ENCODE measurements around the gene SLC9A7. TPM values are rescaled to one million over a fixed set of nuclear protein-coding genes. Genes with fewer than 3 reads are reported as not detected.

The SLC9A7 gene
- total and polyA plus RNA-seq, 3 donors from 2014 or later: 2.6 to 8.1 (median 7.4) TPM

DNA sequence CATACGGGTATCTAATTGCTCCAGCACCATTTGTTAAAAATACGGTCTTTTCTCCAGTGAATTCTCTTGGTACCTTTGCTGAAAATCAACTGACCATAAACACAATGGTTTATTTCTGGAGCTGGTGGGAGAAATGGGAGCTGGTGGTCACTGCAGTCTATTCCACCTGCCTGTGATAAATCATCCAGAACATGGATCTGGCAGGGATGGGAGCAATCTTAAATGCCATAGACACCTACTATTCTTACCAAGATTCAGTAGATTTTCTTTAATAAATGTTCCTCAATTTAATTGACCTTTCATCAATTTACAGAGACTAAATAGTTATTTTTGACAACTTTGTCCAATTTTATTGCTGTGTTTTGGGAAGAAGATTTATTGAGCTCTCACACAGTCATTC is 68.1 kb downstream of the SLC9A7 start:
- TF ChIP-seq POLR2A (IDR thresholded peaks at IDR 0.05): no peak
- TF ChIP-seq, protein P1, sequence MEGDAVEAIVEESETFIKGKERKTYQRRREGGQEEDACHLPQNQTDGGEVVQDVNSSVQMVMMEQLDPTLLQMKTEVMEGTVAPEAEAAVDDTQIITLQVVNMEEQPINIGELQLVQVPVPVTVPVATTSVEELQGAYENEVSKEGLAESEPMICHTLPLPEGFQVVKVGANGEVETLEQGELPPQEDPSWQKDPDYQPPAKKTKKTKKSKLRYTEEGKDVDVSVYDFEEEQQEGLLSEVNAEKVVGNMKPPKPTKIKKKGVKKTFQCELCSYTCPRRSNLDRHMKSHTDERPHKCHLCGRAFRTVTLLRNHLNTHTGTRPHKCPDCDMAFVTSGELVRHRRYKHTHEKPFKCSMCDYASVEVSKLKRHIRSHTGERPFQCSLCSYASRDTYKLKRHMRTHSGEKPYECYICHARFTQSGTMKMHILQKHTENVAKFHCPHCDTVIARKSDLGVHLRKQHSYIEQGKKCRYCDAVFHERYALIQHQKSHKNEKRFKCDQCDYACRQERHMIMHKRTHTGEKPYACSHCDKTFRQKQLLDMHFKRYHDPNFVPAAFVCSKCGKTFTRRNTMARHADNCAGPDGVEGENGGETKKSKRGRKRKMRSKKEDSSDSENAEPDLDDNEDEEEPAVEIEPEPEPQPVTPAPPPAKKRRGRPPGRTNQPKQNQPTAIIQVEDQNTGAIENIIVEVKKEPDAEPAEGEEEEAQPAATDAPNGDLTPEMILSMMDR (IDR thresholded peaks at IDR 0.05): no peak
- intact Hi-C loops (cut with DNase I; ENCODE audit: low total_unique reads): no loop called here
- no peaks in the 10 kb centered on the region for H3K36me3 ChIP-seq (ENCODE audit: low read depth, missing control alignments)

DNA sequence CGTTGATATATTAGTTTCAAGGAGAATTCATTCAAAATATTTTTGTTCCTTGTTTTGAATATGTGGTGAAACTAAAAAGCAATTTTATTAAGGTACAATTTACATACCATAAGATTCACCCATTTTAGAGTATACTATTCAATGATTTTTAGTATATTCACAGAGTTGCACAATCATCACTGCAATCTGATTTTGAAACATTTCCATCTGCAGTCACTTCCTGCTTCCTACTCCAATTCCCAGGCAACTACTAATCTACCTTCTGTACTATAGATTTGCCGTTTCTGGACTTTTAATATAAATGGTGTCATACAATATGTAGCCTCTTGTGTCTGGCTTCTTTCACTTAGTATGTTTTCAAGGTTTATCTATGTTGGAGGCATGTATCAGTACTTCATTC is 71.3 kb downstream of the SLC9A7 start:
- no peak for DNase-seq
- H3K4me3 ChIP-seq: no peak overlapping the region
- H3K27me3 ChIP-seq: no peaks in the 10 kb centered on the region
- H3K36me3 ChIP-seq (ENCODE audit: low read depth, missing control alignments): no peaks in the 10 kb centered on the region
- H3K9me3 ChIP-seq: no peaks in the 10 kb centered on the region
- intact Hi-C loops (cut with DNase I; ENCODE audit: low total_unique reads): no loop called here
- WGBS, 2 donors: 71 to 77% methylated on average over 2 of the region's 2 CpGs
- TF ChIP-seq, protein P1 (IDR thresholded peaks at IDR 0.05): no peak
- no peak for TF ChIP-seq POLR2A (IDR thresholded peaks at IDR 0.05)
- H3K27ac ChIP-seq: no peak overlapping the region
- no peaks in the 10 kb centered on the region for H3K4me1 ChIP-seq

More for the DNA sequence above, 68.1 kb downstream of the SLC9A7 start:
- Histone ChIP-seq H3K4me1 (no peaks in the 10 kb centered on the region), H3K4me3 (no peak overlapping the region), H3K27me3 (no peaks in the 10 kb centered on the region), H3K9me3 (no peaks in the 10 kb centered on the region), H3K27ac (no peak overlapping the region)
- 95 to 96% methylated on average over 2 of the region's 2 CpGs for WGBS, 2 donors
- DNase-seq: no peak

DNA sequence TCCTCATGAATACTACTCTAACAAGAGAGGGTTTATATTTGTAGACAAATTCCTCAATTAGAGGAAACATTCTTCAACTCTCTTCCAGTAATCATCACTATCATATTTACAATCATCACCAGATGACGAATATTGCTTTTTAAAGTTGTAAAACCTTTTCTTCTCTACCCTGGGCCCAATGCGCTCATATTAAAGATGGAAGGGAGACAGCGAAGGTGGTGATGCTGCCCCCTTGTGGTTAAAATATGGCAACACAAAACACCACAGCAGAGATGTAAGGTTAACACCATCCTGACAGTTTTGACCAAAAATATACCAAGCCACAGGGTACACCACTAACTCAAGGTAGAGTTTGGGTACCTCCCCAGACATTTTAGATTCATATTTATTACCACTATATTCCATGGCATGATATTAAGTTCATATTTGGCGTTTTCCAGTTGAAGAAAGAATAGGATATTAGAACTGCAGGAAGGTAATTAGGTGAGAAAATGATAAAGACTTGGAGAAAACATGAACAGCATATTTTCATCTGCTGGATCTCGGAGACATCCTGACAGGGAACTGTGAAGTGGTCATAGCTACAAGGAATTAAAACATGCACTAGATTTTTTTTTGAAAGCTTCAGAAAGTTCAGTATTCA is 72.8 kb downstream of the SLC9A7 start:
- 36 to 40% methylated on average over 5 of the region's 5 CpGs for WGBS, 2 donors
- intact Hi-C loops (cut with DNase I; ENCODE audit: low total_unique reads): no loop called here
- DNase-seq: peak; percentile 30

DNA sequence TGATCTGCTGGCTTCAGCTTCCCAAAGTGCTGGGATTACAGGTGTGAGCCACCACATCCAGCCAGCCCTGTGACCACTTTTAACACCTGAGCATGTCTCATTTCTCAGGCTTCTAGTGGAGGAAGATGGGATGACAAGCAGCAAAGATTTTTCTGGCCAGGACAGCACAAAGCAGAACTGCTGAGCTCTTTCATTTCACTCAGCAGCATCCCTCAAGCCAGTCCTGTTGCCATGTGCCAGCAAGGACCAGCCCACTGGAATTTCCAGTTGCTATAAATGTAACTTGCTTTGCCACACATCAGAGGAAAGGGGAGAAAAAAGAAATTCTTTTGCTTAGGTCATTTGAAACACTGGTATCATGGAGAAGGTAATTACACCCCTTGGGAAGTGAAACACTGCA is 75.9 kb downstream of the SLC9A7 start:
- intact Hi-C loops (cut with DNase I; ENCODE audit: low total_unique reads): no loop called here
- no peak for DNase-seq
- Histone ChIP-seq H3K36me3 (ENCODE audit: low read depth, missing control alignments) (no peaks in the 10 kb centered on the region), H3K27me3 (no peaks in the 10 kb centered on the region), H3K4me3 (no peak overlapping the region), H3K9me3 (no peaks in the 10 kb centered on the region), H3K4me1 (no peaks in the 10 kb centered on the region), H3K27ac (no peak overlapping the region)
- no peak for TF ChIP-seq POLR2A (IDR thresholded peaks at IDR 0.05)
- TF ChIP-seq, protein P1 (IDR thresholded peaks at IDR 0.05): no peak

More for the DNA sequence above, 72.8 kb downstream of the SLC9A7 start:
- Histone ChIP-seq H3K9me3 (no peaks in the 10 kb centered on the region), H3K36me3 (ENCODE audit: low read depth, missing control alignments) (no peaks in the 10 kb centered on the region), H3K27ac (no peak overlapping the region), H3K27me3 (no peaks in the 10 kb centered on the region), H3K4me3 (no peak overlapping the region), H3K4me1 (no peaks in the 10 kb centered on the region)
- TF ChIP-seq, protein P1 (IDR thresholded peaks at IDR 0.05): peak in 2 of 3 experiments; percentile 58 to 64
- no peak for TF ChIP-seq POLR2A (IDR thresholded peaks at IDR 0.05)

DNA sequence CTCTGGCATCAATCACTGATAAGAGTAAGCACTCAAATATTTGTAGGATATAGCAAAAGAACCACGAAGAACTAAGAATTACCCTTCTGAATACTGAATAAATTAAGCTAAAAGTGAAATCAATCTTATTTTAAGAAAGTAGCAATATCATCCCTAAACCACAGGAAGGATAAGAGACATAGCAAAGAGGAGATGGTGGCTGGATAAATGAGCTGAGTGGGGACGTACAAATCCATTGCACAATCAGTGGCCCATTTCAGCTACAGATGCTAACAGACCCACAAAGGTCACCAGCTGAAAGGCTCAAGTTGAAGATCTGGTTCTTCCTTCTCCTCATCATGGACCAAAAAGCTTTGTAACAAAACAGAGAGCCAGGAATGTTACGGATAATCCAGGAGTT is 77.1 kb downstream of the SLC9A7 start:
- no peak for DNase-seq
- no peaks in the 10 kb centered on the region for H3K9me3 ChIP-seq
- no peaks in the 10 kb centered on the region for H3K4me1 ChIP-seq
- no peaks in the 10 kb centered on the region for H3K27me3 ChIP-seq
- no peak overlapping the region for H3K27ac ChIP-seq
- TF ChIP-seq, protein P1 (IDR thresholded peaks at IDR 0.05): no peak
- no peak for TF ChIP-seq POLR2A (IDR thresholded peaks at IDR 0.05)
- 86 to 91% methylated on average over 3 of the region's 3 CpGs for WGBS, 2 donors
- intact Hi-C loops (cut with DNase I; ENCODE audit: low total_unique reads): no loop called here
- no peak overlapping the region for H3K4me3 ChIP-seq
- no peaks in the 10 kb centered on the region for H3K36me3 ChIP-seq (ENCODE audit: low read depth, missing control alignments)
